ENCODE measurements around the gene ZNF548.

The ZNF548 gene

GRCh38 chr19:57389730-57390598, at the start of gene ZNF548:
ZNF548 (plus strand) TSS chr19:57389854; CDS start chr19:57390100, 246 bp downstream.
- ATAC-seq (peak; percentile 99), DNase-seq (peak; percentile 98)
- Mint-ChIP-seq H3K36me3 (ENCODE audit: low read depth) (peaks cover 51% of the 10 kb centered on the region), H3K4me3 (peak within 1 kb of the TSS; percentile 95), H3K27ac (peak within 1 kb of the TSS; percentile 95), H3K4me1 (peaks cover 33% of the 10 kb centered on the region), H3K9me3 (peaks cover 31% of the 10 kb centered on the region), H3K27me3 (peaks cover 2% of the 10 kb centered on the region)

- Mint-ChIP-seq H3K4me3 (no peak overlapping the region), H3K4me1 (no peaks in the 10 kb centered on the region), H3K27ac (no peak overlapping the region), H3K36me3 (ENCODE audit: low read depth) (peaks cover 2% of the 10 kb centered on the region), H3K27me3 (peaks cover 3% of the 10 kb centered on the region), H3K9me3 (peaks cover 30% of the 10 kb centered on the region)
- ATAC-seq (no peak), DNase-seq (no peak)
These were observed 47.1 kb upstream of the ZNF548 start for GRCh38 chr19:57342582-57342981.

GRCh38 chr19:57348136-57348535, 41.5 kb upstream of the ZNF548 start:
- ATAC-seq (no peak), DNase-seq (no peak)
- peaks cover 26% of the 10 kb centered on the region for H3K4me1 Mint-ChIP-seq
- H3K4me3 Mint-ChIP-seq, result no peak overlapping the region
- peaks cover 25% of the 10 kb centered on the region for H3K36me3 Mint-ChIP-seq (ENCODE audit: low read depth)
- peaks cover 40% of the 10 kb centered on the region for H3K9me3 Mint-ChIP-seq
- peaks cover 7% of the 10 kb centered on the region for H3K27me3 Mint-ChIP-seq
- H3K27ac Mint-ChIP-seq, result no peak overlapping the region

GRCh38 chr19:57350877-57351805, 38.5 kb upstream of the ZNF548 start, which contains the start of gene ZNF304:
ZNF304 (plus strand) TSS chr19:57351271; CDS start chr19:57351665, 394 bp downstream.
- peaks cover 55% of the 10 kb centered on the region for H3K36me3 Mint-ChIP-seq (ENCODE audit: low read depth)
- H3K9me3 Mint-ChIP-seq, result peaks cover 44% of the 10 kb centered on the region
- peaks cover 29% of the 10 kb centered on the region for H3K4me1 Mint-ChIP-seq
- H3K27me3 Mint-ChIP-seq, result peaks cover 7% of the 10 kb centered on the region
- H3K4me3 Mint-ChIP-seq, result peak within 1 kb of the TSS; percentile 93
- H3K27ac Mint-ChIP-seq, result peak within 1 kb of the TSS; percentile 83
- ATAC-seq (peak; percentile 99), DNase-seq (peak; percentile 82)

GRCh38 chr19:57351867-57352266, 37.8 kb upstream of the ZNF548 start:
- H3K27me3 Mint-ChIP-seq, result peaks cover 7% of the 10 kb centered on the region
- DNase-seq (no peak), ATAC-seq (peak; percentile 8)
- peaks cover 29% of the 10 kb centered on the region for H3K4me1 Mint-ChIP-seq
- peaks cover 47% of the 10 kb centered on the region for H3K9me3 Mint-ChIP-seq
- peaks cover 62% of the 10 kb centered on the region for H3K36me3 Mint-ChIP-seq (ENCODE audit: low read depth)
- H3K4me3 Mint-ChIP-seq, result peak overlapping the region; percentile 93
- peak overlapping the region; percentile 83 for H3K27ac Mint-ChIP-seq

GRCh38 chr19:57355916-57356315, 33.7 kb upstream of the ZNF548 start:
- Mint-ChIP-seq H3K27ac (no peak overlapping the region), H3K4me3 (no peak overlapping the region), H3K4me1 (peaks cover 24% of the 10 kb centered on the region), H3K27me3 (no peaks in the 10 kb centered on the region), H3K36me3 (ENCODE audit: low read depth) (peaks cover 86% of the 10 kb centered on the region), H3K9me3 (peaks cover 65% of the 10 kb centered on the region)
- DNase-seq, result no peak
- no peak for ATAC-seq

- H3K4me1 Mint-ChIP-seq, result peaks cover 10% of the 10 kb centered on the region
These were observed 32.2 kb upstream of the ZNF548 start for GRCh38 chr19:57357406-57357805.

GRCh38 chr19:57359300-57359699, 30.4 kb upstream of the ZNF548 start:
- H3K4me1 Mint-ChIP-seq, result peaks cover 15% of the 10 kb centered on the region
- H3K9me3 Mint-ChIP-seq, result peaks cover 65% of the 10 kb centered on the region
- H3K36me3 Mint-ChIP-seq (ENCODE audit: low read depth), result peaks cover 75% of the 10 kb centered on the region
- H3K27me3 Mint-ChIP-seq, result peaks cover 2% of the 10 kb centered on the region
- no peak overlapping the region for H3K27ac Mint-ChIP-seq
- DNase-seq, result no peak
- no peak overlapping the region for H3K4me3 Mint-ChIP-seq
- ATAC-seq, result no peak

More at GRCh38 chr19:57357406-57357805, 32.2 kb upstream of the ZNF548 start:
- Mint-ChIP-seq H3K36me3 (ENCODE audit: low read depth) (peaks cover 80% of the 10 kb centered on the region), H3K27ac (no peak overlapping the region), H3K4me3 (no peak overlapping the region), H3K27me3 (no peaks in the 10 kb centered on the region), H3K9me3 (peaks cover 64% of the 10 kb centered on the region)
- ATAC-seq (no peak), DNase-seq (no peak)

GRCh38 chr19:57362419-57362818, 27.2 kb upstream of the ZNF548 start:
- no peak for ATAC-seq

GRCh38 chr19:57362997-57363687, 26.5 kb upstream of the ZNF548 start, which contains the start of the genes TRAPPC2B and ZNF547:
TRAPPC2B (plus strand) TSS chr19:57363551; CDS start chr19:57364834, 1,283 bp downstream.
ZNF547 (plus strand) TSS chr19:57363551; CDS start chr19:57368556, 5,005 bp downstream.
- Mint-ChIP-seq H3K36me3 (ENCODE audit: low read depth) (peaks cover 49% of the 10 kb centered on the region), H3K4me1 (peaks cover 16% of the 10 kb centered on the region), H3K27me3 (peaks cover 2% of the 10 kb centered on the region), H3K9me3 (peaks cover 42% of the 10 kb centered on the region), H3K27ac (peak within 1 kb of the TSS; percentile 92), H3K4me3 (peak within 1 kb of the TSS; percentile 85)
- ATAC-seq, result peak; percentile 96
- DNase-seq, result peak; percentile 98

More at GRCh38 chr19:57362419-57362818, 27.2 kb upstream of the ZNF548 start:
- Mint-ChIP-seq H3K36me3 (ENCODE audit: low read depth) (peaks cover 54% of the 10 kb centered on the region), H3K4me1 (peaks cover 16% of the 10 kb centered on the region), H3K27ac (no peak overlapping the region), H3K27me3 (peaks cover 2% of the 10 kb centered on the region), H3K4me3 (peak overlapping the region; percentile 85), H3K9me3 (peaks cover 45% of the 10 kb centered on the region)
- DNase-seq, result no peak

- peak overlapping the region; percentile 92 for H3K27ac Mint-ChIP-seq
- peaks cover 44% of the 10 kb centered on the region for H3K36me3 Mint-ChIP-seq (ENCODE audit: low read depth)
- H3K4me3 Mint-ChIP-seq, result peak overlapping the region; percentile 85
- DNase-seq (no peak), ATAC-seq (peak; percentile 3)
- peaks cover 2% of the 10 kb centered on the region for H3K27me3 Mint-ChIP-seq
- H3K4me1 Mint-ChIP-seq, result peaks cover 16% of the 10 kb centered on the region
- peaks cover 42% of the 10 kb centered on the region for H3K9me3 Mint-ChIP-seq
These were observed 25.9 kb upstream of the ZNF548 start for GRCh38 chr19:57363688-57364181.

GRCh38 chr19:57366776-57367175, 22.9 kb upstream of the ZNF548 start:
- Mint-ChIP-seq H3K36me3 (ENCODE audit: low read depth) (peaks cover 46% of the 10 kb centered on the region), H3K27me3 (peaks cover 2% of the 10 kb centered on the region), H3K4me1 (peaks cover 16% of the 10 kb centered on the region), H3K27ac (no peak overlapping the region), H3K9me3 (peaks cover 39% of the 10 kb centered on the region), H3K4me3 (no peak overlapping the region)
- ATAC-seq (no peak), DNase-seq (no peak)

GRCh38 chr19:57374179-57374578, 15.5 kb upstream of the ZNF548 start:
- no peaks in the 10 kb centered on the region for H3K4me1 Mint-ChIP-seq
- peaks cover 90% of the 10 kb centered on the region for H3K36me3 Mint-ChIP-seq (ENCODE audit: low read depth)
- peaks cover 58% of the 10 kb centered on the region for H3K9me3 Mint-ChIP-seq
- H3K27me3 Mint-ChIP-seq, result no peaks in the 10 kb centered on the region
- ATAC-seq (no peak), DNase-seq (no peak)
- no peak overlapping the region for H3K4me3 Mint-ChIP-seq
- no peak overlapping the region for H3K27ac Mint-ChIP-seq
